ENCODE measurements around the gene POLE2. TPM values are rescaled to one million over a fixed set of nuclear protein-coding genes. Genes with fewer than 3 reads are reported as not detected.

The POLE2 gene
- total and polyA plus RNA-seq, 2 of the 13 experiments (the other 11 are each of a cell fraction or from before 2014, with no cell fraction given): 16.6 to 37.0 TPM

GRCh38 chr14:49633640-49634546, 54.1 kb downstream of the POLE2 start (continued):
- no peak for TF ChIP-seq ZBTB37 (CRISPR knock-in tag; IDR thresholded peaks at IDR 0.05)
- no peak; the same call in 1 of the 2 replicates for TF ChIP-seq KIAA2018 (CRISPR knock-in tag; IDR thresholded peaks at IDR 0.05; ENCODE audit: borderline replicate concordance)
- no peak; the same call in 1 of the 2 replicates for TF ChIP-seq ZFP62 (CRISPR knock-in tag; IDR thresholded peaks at IDR 0.05)
- TF ChIP-seq HNRNPL (IDR thresholded peaks at IDR 0.05; ENCODE audit: low read depth, low read length): peak; percentile 36; the same call in 1 of the 2 replicates
- TF ChIP-seq, protein P1, sequence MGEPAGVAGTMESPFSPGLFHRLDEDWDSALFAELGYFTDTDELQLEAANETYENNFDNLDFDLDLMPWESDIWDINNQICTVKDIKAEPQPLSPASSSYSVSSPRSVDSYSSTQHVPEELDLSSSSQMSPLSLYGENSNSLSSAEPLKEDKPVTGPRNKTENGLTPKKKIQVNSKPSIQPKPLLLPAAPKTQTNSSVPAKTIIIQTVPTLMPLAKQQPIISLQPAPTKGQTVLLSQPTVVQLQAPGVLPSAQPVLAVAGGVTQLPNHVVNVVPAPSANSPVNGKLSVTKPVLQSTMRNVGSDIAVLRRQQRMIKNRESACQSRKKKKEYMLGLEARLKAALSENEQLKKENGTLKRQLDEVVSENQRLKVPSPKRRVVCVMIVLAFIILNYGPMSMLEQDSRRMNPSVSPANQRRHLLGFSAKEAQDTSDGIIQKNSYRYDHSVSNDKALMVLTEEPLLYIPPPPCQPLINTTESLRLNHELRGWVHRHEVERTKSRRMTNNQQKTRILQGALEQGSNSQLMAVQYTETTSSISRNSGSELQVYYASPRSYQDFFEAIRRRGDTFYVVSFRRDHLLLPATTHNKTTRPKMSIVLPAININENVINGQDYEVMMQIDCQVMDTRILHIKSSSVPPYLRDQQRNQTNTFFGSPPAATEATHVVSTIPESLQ (CRISPR knock-in tag; conservative IDR thresholded peaks at IDR 0.05): no peak; the same call in 1 of the 2 replicates
- peak; percentile 80 for TF ChIP-seq NR2C2 (CRISPR knock-in tag; IDR thresholded peaks at IDR 0.05; ENCODE audit: borderline replicate concordance)
- TF ChIP-seq ZNF550 (CRISPR knock-in tag; IDR thresholded peaks at IDR 0.05; ENCODE audit: borderline replicate concordance): no peak
- no peak for TF ChIP-seq FOXP1 (IDR thresholded peaks at IDR 0.05)
- TF ChIP-seq FOXP1 (CRISPR knock-in tag; IDR thresholded peaks at IDR 0.05): peak; percentile 17; the same call in 1 of the 2 replicates
- TF ChIP-seq BHLHE40 (IDR thresholded peaks at IDR 0.05; ENCODE audit: low read length): peak; percentile 43
- TF ChIP-seq, protein P2, sequence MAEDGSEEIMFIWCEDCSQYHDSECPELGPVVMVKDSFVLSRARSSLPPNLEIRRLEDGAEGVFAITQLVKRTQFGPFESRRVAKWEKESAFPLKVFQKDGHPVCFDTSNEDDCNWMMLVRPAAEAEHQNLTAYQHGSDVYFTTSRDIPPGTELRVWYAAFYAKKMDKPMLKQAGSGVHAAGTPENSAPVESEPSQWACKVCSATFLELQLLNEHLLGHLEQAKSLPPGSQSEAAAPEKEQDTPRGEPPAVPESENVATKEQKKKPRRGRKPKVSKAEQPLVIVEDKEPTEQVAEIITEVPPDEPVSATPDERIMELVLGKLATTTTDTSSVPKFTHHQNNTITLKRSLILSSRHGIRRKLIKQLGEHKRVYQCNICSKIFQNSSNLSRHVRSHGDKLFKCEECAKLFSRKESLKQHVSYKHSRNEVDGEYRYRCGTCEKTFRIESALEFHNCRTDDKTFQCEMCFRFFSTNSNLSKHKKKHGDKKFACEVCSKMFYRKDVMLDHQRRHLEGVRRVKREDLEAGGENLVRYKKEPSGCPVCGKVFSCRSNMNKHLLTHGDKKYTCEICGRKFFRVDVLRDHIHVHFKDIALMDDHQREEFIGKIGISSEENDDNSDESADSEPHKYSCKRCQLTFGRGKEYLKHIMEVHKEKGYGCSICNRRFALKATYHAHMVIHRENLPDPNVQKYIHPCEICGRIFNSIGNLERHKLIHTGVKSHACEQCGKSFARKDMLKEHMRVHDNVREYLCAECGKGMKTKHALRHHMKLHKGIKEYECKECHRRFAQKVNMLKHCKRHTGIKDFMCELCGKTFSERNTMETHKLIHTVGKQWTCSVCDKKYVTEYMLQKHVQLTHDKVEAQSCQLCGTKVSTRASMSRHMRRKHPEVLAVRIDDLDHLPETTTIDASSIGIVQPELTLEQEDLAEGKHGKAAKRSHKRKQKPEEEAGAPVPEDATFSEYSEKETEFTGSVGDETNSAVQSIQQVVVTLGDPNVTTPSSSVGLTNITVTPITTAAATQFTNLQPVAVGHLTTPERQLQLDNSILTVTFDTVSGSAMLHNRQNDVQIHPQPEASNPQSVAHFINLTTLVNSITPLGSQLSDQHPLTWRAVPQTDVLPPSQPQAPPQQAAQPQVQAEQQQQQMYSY (CRISPR knock-in tag; IDR thresholded peaks at IDR 0.05): no peak
- no peak for TF ChIP-seq THYN1 (CRISPR knock-in tag; IDR thresholded peaks at IDR 0.05; ENCODE audit: borderline replicate concordance, low read depth)
